ENCODE results near the gene MLLT1.

DNA sequence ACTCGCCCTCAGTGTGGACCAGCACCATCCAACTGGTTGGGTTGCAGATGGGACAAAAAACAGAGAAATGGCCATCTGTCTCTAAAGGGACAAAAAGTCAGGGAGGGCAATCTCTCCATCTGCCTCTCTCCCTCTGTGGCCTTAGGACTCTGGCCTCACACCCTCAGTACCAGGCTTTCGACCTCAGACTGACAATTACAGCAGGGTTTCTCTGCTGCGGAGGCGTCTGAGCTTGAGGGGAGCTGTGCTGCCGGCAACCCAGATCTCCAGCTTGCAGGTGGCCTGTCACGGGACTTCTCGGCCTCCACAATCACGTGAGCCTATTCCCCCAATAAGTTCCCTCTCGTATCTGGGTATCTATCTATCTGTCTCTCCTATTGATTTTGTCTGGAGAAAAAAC is 27.7 kb downstream of the MLLT1 start:
- no peak for TF ChIP-seq EZH2 (IDR thresholded peaks at IDR 0.05; ENCODE audit: insufficient read depth, poor library complexity, severe bottlenecking)
- no peak for TF ChIP-seq EZH2phosphoT487 (IDR thresholded peaks at IDR 0.05; ENCODE audit: insufficient read depth, low read depth)

Measured in GM23248 (cell line).